Nephron progenitor cell (in vitro differentiated cells): Measurements from ENCODE around the gene PGPEP1.

Source experiments
- DNase-seq: peaks from one replicate; pipeline ENCODE4 v3.0.0; 2021
- H3K27ac Mint-ChIP-seq: 2 replicates; pipeline ENCODE4 v1.8.0; 2021; ENCODE audit warnings: mild to moderate bottlenecking, moderate library complexity, mixed read lengths
- H3K27me3 Mint-ChIP-seq: 2 replicates; pipeline ENCODE4 v1.8.0; 2021; ENCODE audit warnings: mild to moderate bottlenecking, low read depth, mixed read lengths; ENCODE audit not compliant: poor library complexity
- H3K36me3 Mint-ChIP-seq: 2 replicates; pipeline ENCODE4 v1.8.0; 2021; ENCODE audit warnings: low read depth, mixed read lengths
- H3K4me1 Mint-ChIP-seq: 2 replicates; pipeline ENCODE4 v1.8.0; 2021; ENCODE audit warnings: mixed read lengths
- H3K4me3 Mint-ChIP-seq: 2 replicates; pipeline ENCODE4 v1.8.0; 2021; ENCODE audit warnings: mild to moderate bottlenecking, moderate library complexity, mixed read lengths
- H3K9me3 Mint-ChIP-seq: 2 replicates; pipeline ENCODE4 v1.8.0; 2021; ENCODE audit warnings: mild to moderate bottlenecking, moderate library complexity, mixed read lengths
- CTCF ChIP-seq: fragments of 200-600 bp; sonication (generic); IDR thresholded peaks from 2 replicates; pipeline ENCODE4 v1.5.0; 2021; ENCODE audit warnings: antibody characterized with exemption

The PGPEP1 gene

GRCh38 chr19:18310118-18310909 lies 30.1 kb upstream of the PGPEP1 start:
- Mint-ChIP-seq H3K27ac (no peak overlapping the region), H3K9me3 (no peaks in the 10 kb centered on the region), H3K27me3 (no peaks in the 10 kb centered on the region), H3K4me3 (no peak overlapping the region), H3K4me1 (peaks cover 25% of the 10 kb centered on the region), H3K36me3 (peaks cover 24% of the 10 kb centered on the region)
- no peak for DNase-seq
- no peak for TF ChIP-seq CTCF

- Mint-ChIP-seq H3K9me3 (no peaks in the 10 kb centered on the region), H3K36me3 (peaks cover 24% of the 10 kb centered on the region), H3K4me3 (no peak overlapping the region), H3K27me3 (no peaks in the 10 kb centered on the region), H3K4me1 (peaks cover 19% of the 10 kb centered on the region), H3K27ac (no peak overlapping the region)
- no peak for TF ChIP-seq CTCF
- no peak for DNase-seq
Measured at GRCh38 chr19:18310966-18311365, 29.4 kb upstream of the PGPEP1 start.

- peaks cover 23% of the 10 kb centered on the region for H3K36me3 Mint-ChIP-seq
- DNase-seq, result no peak
- H3K27me3 Mint-ChIP-seq, result no peaks in the 10 kb centered on the region
- peaks cover 13% of the 10 kb centered on the region for H3K4me1 Mint-ChIP-seq
- no peak for TF ChIP-seq CTCF
- H3K4me3 Mint-ChIP-seq, result no peak overlapping the region
- H3K9me3 Mint-ChIP-seq, result no peaks in the 10 kb centered on the region
- no peak overlapping the region for H3K27ac Mint-ChIP-seq
Measured at GRCh38 chr19:18311502-18312091, 28.8 kb upstream of the PGPEP1 start.

GRCh38 chr19:18312092-18312534 lies 28.3 kb upstream of the PGPEP1 start:
- no peak for TF ChIP-seq CTCF
- H3K27ac Mint-ChIP-seq, result no peak overlapping the region
- no peaks in the 10 kb centered on the region for H3K9me3 Mint-ChIP-seq
- no peak for DNase-seq
- H3K4me1 Mint-ChIP-seq, result peaks cover 8% of the 10 kb centered on the region
- no peak overlapping the region for H3K4me3 Mint-ChIP-seq
- H3K27me3 Mint-ChIP-seq, result no peaks in the 10 kb centered on the region
- H3K36me3 Mint-ChIP-seq, result peaks cover 17% of the 10 kb centered on the region

- TF ChIP-seq CTCF, result no peak
- Mint-ChIP-seq H3K36me3 (peaks cover 11% of the 10 kb centered on the region), H3K4me1 (peaks cover 6% of the 10 kb centered on the region), H3K27me3 (peaks cover 3% of the 10 kb centered on the region), H3K9me3 (no peaks in the 10 kb centered on the region), H3K27ac (no peak overlapping the region), H3K4me3 (no peak overlapping the region)
- DNase-seq, result no peak
Measured at GRCh38 chr19:18313398-18313797, 27.0 kb upstream of the PGPEP1 start.
